ENCODE data around the gene NPIPA7. TPM values are rescaled to one million over a fixed set of nuclear protein-coding genes. Genes with fewer than 3 reads are reported as not detected.
"Not testable (repeated sequence)": the region's sequence is repeated elsewhere in the genome, so short reads cannot be mapped to it uniquely, and the experiment has no call there.

The NPIPA7 gene
- total RNA-seq = 1 to 10 TPM; 1.4 to 3.9 (median 2.6) TPM

DNA sequence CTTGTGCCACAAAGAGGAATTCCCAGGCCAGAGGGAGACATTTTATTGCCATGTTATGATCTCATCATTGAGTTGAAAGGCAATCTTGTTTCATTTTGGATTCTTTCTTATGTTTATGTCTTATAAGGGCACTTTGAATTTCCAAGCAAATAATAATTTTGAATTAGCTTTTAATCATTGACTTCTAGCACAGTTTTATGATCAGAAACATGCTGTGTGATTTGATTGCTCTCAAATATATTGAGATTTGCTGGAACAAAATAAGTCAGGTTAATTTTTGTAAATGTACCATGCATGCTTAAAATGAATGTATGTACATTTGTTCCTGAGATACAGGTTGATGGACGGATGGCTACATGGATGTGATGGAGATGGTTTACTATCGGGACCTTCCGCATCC, at the start of gene NPIPA7:
Gene NPIPA7, plus strand, starts transcription at position 301 of the 400 bp plus-strand sequence. CDS start 105 bp downstream, outside the sequence.
- not testable (repeated sequence) for H3K27me3 Mint-ChIP-seq (ENCODE audit: low read depth); H3K4me3 Mint-ChIP-seq; H3K9me3 Mint-ChIP-seq; H3K36me3 Mint-ChIP-seq (ENCODE audit: insufficient read depth); DNase-seq; H3K4me1 Mint-ChIP-seq (ENCODE audit: low read depth); ATAC-seq

DNA sequence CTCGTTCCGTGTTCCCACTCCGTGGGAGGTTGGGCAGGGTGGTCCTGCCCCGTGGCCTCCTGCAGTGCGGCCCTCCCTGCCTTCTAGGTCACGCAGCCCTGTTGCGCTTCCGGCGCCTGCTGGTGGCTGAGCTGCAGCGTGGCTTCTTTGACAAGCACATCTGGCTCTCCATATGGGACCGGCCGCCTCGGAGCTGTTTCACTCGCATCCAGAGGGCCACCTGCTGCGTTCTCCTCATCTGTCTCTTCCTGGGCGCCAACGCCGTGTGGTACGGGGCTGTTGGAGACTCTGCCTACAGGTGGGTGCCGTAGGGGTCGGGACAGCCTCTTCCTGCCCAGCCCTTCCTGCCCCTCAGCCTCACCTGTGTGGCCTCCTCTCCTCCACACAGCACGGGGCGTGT, 47.5 kb upstream of the NPIPA7 start:
- not testable (repeated sequence) for DNase-seq; H3K9me3 Mint-ChIP-seq; H3K4me3 Mint-ChIP-seq; H3K36me3 Mint-ChIP-seq (ENCODE audit: insufficient read depth); ATAC-seq; H3K4me1 Mint-ChIP-seq (ENCODE audit: low read depth); H3K27me3 Mint-ChIP-seq (ENCODE audit: low read depth)

DNA sequence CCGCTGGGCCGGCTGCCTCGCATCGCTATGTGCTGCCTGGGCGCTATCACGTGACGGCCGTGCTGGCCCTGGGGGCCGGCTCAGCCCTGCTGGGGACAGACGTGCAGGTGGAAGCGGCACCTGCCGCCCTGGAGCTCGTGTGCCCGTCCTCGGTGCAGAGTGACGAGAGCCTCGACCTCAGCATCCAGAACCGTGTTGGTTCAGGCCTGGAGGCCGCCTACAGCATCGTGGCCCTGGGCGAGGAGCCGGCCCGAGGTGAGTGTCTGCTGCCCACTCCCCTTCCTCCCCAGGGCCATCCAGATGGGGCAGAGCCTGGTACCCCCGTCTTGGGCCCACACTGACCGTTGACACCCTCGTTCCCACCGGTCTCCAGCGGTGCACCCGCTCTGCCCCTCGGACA, 21.4 kb upstream of the NPIPA7 start:
- not testable (repeated sequence) for H3K4me1 Mint-ChIP-seq (ENCODE audit: low read depth); H3K9me3 Mint-ChIP-seq; H3K4me3 Mint-ChIP-seq; H3K36me3 Mint-ChIP-seq (ENCODE audit: insufficient read depth); H3K27me3 Mint-ChIP-seq (ENCODE audit: low read depth); DNase-seq; ATAC-seq

DNA sequence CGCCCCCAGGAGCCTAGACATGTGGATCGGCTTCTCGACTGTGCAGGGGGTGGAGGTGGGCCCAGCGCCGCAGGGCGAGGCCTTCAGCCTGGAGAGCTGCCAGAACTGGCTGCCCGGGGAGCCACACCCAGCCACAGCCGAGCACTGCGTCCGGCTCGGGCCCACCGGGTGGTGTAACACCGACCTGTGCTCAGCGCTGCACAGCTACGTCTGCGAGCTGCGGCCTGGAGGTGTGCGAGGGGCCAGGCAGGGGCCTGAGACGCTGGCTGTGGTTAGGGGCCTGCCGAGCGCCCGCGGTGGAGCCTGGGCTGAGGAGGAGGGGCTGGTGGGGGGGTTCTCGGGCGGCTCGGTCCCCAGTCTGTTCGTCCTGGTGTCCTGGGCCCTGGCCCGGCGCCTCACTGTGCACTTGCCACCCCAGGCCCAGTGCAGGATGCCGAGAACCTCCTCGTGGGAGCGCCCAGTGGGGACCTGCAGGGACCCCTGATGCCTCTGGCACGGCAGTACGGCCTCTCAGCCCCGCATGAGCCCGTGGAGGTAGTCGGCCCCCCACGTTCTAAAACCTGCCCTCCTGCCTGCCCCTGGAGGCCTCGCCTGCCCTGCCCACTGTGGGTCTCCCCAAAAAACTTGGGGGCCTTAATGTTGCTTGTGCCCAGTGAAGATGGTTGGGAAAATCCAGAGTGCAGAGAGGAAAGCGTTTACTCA, 20.2 kb upstream of the NPIPA7 start:
- not testable (repeated sequence) for DNase-seq; ATAC-seq; H3K4me1 Mint-ChIP-seq (ENCODE audit: low read depth); H3K27me3 Mint-ChIP-seq (ENCODE audit: low read depth); H3K9me3 Mint-ChIP-seq; H3K36me3 Mint-ChIP-seq (ENCODE audit: insufficient read depth); H3K4me3 Mint-ChIP-seq

DNA sequence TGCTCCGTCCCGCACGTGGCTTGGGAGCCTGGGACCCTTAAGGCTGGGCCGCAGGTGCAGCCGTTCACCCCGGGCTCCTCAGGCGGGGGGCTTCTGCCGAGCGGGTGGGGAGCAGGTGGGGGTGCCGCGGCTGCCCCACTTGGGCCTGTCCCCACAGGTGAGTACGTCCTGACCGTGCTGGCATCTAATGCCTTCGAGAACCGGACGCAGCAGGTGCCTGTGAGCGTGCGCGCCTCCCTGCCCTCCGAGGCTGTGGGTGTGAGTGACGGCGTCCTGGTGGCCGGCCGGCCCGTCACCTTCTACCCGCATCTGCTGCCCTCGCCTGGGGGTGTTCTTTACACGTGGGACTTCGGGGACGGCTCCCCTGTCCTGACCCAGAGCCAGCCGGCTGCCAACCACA, 15.3 kb upstream of the NPIPA7 start:
- H3K36me3 Mint-ChIP-seq (ENCODE audit: insufficient read depth); DNase-seq; H3K4me3 Mint-ChIP-seq; H3K27me3 Mint-ChIP-seq (ENCODE audit: low read depth); ATAC-seq; H3K9me3 Mint-ChIP-seq; H3K4me1 Mint-ChIP-seq (ENCODE audit: low read depth): not testable (repeated sequence)

DNA sequence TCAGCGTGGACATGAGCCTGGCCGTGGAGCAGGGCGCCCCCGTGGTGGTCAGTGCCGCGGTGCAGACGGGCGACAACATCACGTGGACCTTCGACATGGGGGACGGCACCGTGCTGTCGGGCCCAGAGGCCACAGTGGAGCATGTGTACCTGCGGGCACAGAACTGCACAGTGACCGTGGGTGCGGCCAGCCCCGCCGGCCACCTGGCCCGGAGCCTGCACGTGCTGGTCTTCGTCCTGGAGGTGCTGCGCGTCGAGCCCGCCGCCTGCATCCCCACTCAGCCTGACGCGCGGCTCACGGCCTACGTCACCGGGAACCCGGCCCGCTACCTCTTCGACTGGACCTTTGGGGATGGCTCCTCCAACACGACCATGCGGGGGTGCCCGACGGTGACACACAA, 14.8 kb upstream of the NPIPA7 start:
- not testable (repeated sequence) for H3K4me3 Mint-ChIP-seq; H3K36me3 Mint-ChIP-seq (ENCODE audit: insufficient read depth); H3K4me1 Mint-ChIP-seq (ENCODE audit: low read depth); H3K9me3 Mint-ChIP-seq; DNase-seq; H3K27me3 Mint-ChIP-seq (ENCODE audit: low read depth)
- peak in 1 of 2 donors; percentile 24 for ATAC-seq

DNA sequence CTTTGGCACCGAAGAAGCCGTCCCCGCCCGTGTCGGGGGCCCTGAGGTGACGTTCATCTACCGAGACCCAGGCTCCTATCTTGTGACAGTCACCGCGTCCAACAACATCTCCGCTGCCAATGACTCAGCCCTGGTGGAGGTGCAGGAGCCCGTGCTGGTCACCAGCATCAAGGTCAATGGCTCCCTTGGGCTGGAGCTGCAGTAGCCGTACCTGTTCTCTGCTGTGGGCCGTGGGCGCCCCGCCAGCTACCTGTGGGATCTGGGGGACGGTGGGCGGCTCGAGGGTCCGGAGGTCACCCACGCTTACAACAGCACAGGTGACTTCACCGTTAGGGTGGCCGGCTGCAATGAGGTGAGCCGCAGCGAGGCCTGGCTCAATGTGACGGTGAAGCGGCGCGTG, 14.2 kb upstream of the NPIPA7 start:
- not testable (repeated sequence) for DNase-seq; H3K27me3 Mint-ChIP-seq (ENCODE audit: low read depth); H3K4me3 Mint-ChIP-seq; H3K4me1 Mint-ChIP-seq (ENCODE audit: low read depth); H3K36me3 Mint-ChIP-seq (ENCODE audit: insufficient read depth); H3K9me3 Mint-ChIP-seq
- peak in 1 of 2 donors; percentile 11 for ATAC-seq

DNA sequence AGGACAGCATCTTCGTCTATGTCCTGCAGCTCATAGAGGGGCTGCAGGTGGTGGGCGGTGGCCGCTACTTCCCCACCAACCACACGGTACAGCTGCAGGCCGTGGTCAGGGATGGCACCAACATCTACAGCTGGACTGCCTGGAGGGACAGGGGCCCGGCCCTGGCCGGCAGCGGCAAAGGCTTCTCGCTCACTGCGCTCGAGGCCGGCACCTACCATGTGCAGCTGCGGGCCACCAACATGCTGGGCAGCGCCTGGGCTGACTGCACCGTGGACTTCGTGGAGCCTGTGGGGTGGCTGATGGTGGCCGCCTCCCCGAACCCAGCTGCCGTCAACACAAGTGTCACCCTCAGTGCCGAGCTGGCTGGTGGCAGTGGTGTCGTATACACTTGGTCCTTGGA, 13.6 kb upstream of the NPIPA7 start:
- H3K4me3 Mint-ChIP-seq; H3K27me3 Mint-ChIP-seq (ENCODE audit: low read depth); H3K36me3 Mint-ChIP-seq (ENCODE audit: insufficient read depth); H3K4me1 Mint-ChIP-seq (ENCODE audit: low read depth); H3K9me3 Mint-ChIP-seq; ATAC-seq: not testable (repeated sequence)
- DNase-seq = peak; percentile 3

DNA sequence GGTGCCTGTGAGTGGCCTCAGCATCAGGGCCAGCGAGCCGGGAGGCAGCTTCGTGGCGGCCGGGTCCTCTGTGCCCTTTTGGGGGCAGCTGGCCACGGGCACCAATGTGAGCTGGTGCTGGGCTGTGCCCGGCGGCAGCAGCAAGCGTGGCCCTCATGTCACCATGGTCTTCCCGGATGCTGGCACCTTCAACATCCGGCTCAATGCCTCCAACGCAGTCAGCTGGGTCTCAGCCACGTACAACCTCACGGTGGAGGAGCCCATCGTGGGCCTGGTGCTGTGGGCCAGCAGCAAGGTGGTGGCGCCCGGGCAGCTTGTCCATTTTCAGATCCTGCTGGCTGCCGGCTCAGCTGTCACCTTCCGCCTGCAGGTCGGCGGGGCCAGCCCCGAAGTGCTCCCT, 13.1 kb upstream of the NPIPA7 start:
- not testable (repeated sequence) for H3K4me3 Mint-ChIP-seq; H3K4me1 Mint-ChIP-seq (ENCODE audit: low read depth); DNase-seq; H3K36me3 Mint-ChIP-seq (ENCODE audit: insufficient read depth); H3K27me3 Mint-ChIP-seq (ENCODE audit: low read depth); ATAC-seq; H3K9me3 Mint-ChIP-seq

DNA sequence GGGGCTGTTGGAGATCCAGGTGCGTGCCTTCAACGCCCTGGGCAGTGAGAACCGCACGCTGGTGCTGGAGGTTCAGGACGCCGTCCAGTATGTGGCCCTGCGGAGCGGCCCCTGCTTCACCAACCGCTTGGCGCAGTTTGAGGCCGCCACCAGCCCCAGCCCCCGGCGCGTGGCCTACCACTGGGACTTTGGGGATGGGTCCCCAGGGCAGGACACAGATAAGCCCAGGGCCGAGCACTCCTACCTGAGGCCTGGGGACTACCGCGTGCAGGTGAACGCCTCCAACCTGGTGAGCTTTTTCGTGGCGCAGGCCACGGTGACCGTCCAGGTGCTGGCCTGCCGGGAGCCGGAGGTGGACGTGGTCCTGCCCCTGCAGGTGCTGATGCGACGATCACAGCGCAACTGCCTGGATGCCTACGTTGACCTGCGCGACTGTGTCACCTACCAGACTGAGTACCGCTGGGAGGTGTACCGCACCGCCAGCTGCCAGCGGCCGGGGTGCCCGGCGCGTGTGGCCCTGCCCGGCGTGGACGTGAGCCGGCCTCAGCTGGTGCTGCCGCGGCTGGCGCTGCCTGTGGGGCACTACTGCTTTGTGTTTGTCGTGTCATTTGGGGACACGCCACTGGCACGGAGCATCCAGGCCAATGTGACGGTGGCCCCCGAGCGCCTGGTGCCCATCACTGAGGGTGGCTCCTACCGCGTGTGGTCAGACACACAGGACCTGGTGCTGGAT, 12.2 kb upstream of the NPIPA7 start:
- H3K4me3 Mint-ChIP-seq; H3K36me3 Mint-ChIP-seq (ENCODE audit: insufficient read depth); H3K9me3 Mint-ChIP-seq; H3K4me1 Mint-ChIP-seq (ENCODE audit: low read depth); H3K27me3 Mint-ChIP-seq (ENCODE audit: low read depth); DNase-seq: not testable (repeated sequence)
- peak in 1 of 2 donors; percentile 27 for ATAC-seq

DNA sequence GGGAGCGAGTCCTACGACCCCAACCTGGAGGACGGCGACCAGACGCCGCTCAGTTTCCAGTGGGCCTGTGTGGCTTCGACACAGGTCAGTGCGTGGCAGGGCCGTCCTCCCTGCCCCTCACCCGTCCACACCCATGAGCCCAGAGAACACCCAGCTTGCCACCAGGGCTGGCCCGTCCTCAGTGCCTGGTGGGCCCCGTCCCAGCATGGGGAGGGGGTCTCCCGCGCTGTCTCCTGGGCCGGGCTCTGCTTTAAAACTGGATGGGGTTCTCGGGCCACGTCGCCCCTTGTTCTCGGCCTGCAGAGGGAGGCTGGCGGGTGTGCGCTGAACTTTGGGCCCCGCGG, 11.7 kb upstream of the NPIPA7 start:
- not testable (repeated sequence) for ATAC-seq; H3K4me1 Mint-ChIP-seq (ENCODE audit: low read depth); H3K9me3 Mint-ChIP-seq; DNase-seq; H3K27me3 Mint-ChIP-seq (ENCODE audit: low read depth); H3K36me3 Mint-ChIP-seq (ENCODE audit: insufficient read depth); H3K4me3 Mint-ChIP-seq

DNA sequence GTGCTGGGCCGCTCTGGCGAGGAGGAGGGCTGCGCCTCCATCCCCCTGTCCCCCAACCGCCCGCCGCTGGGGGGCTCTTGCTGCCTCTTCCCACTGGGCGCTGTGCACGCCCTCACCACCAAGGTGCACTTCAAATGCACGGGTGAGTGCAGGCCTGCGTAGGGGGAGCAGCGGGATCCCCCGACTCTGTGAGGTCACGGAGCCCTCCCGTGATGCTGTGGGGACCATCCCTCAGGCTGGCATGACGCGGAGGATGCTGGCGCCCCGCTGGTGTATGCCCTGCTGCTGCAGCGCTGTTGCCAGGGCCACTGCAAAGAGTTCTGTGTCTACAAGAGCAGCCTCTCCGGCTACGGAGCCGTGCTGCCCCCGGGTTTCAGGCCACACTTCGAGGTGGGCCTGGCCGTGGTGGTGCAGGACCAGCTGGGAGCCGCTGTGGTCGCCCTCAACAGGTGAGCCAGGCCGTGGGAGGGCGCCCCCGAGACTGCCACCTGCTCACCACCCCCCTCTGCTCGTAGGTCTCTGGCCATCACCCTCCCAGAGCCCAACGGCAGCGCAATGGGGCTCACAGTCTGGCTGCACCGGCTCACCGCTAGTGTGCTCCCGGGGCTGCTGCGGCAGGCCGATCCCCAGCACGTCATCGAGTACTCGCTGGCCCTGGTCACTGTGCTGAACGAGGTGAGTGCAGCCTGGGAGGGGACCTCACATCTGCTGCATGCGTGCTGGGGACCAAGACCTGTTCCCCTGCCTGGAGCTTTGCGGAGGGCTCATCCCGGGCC, 9.7 kb upstream of the NPIPA7 start:
- ATAC-seq; H3K36me3 Mint-ChIP-seq (ENCODE audit: insufficient read depth); H3K27me3 Mint-ChIP-seq (ENCODE audit: low read depth); H3K4me1 Mint-ChIP-seq (ENCODE audit: low read depth); H3K4me3 Mint-ChIP-seq; H3K9me3 Mint-ChIP-seq: not testable (repeated sequence)
- DNase-seq = peak; percentile 4

DNA sequence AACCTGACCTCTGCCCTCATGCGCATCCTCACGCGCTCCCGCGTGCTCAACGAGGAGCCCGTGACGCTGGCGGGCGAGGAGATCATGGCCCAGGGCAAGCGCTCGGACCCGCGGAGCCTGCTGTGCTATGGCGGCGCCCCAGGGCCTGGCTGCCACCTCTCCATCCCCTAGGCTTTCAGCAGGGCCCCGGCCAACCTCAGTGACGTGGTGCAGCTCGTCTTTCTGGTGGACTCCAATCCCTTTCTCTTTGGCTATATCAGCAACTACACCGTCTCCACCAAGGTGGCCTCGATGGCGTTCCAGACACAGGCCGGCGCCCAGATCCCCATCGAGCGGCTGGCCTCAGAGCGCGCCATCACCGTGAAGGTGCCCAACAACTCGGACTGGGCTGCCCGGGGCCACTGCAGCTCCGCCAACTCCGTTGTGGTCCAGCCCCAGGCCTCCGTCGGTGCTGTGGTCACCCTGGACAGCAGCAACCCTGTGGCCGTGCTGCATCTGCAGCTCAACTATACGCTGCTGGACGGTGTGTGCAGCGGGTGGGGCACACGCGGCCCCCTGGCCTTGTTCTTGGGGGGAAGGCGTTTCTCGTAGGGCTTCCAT, 7.7 kb upstream of the NPIPA7 start:
- not testable (repeated sequence) for H3K4me3 Mint-ChIP-seq

DNA sequence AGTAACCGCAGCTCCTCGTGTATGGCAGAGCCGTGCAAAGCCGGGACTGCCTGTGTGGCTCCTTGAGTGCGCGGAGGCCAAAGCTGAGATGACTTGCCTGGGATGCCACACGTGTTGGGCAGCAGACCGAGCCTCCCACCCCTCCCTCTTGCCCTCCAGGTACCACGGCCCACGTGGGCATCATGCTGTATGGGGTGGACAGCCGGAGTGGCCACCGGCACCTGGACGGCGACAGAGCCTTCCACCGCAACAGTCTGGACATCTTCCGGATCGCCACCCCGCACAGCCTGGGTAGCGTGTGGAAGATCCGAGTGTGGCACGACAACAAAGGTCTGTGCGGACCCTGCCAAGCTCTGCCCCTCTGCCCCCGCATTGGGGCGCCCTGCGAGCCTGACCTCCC, 4.7 kb upstream of the NPIPA7 start:
- H3K4me1 Mint-ChIP-seq (ENCODE audit: low read depth); H3K9me3 Mint-ChIP-seq; DNase-seq; H3K4me3 Mint-ChIP-seq; ATAC-seq; H3K36me3 Mint-ChIP-seq (ENCODE audit: insufficient read depth); H3K27me3 Mint-ChIP-seq (ENCODE audit: low read depth): not testable (repeated sequence)

More for the DNA sequence above, 7.7 kb upstream of the NPIPA7 start:
- DNase-seq; ATAC-seq; H3K36me3 Mint-ChIP-seq (ENCODE audit: insufficient read depth); H3K27me3 Mint-ChIP-seq (ENCODE audit: low read depth); H3K9me3 Mint-ChIP-seq; H3K4me1 Mint-ChIP-seq (ENCODE audit: low read depth): not testable (repeated sequence)

Measured in activated T-cell treated with anti-CD3 and anti-CD28 coated beads, Interleukin-2, amount 50 U/mL, for 4 hours (primary cell).